Islet precursor cell (in vitro differentiated cells): ENCODE measurements around the gene SPECC1L.

Experiments used
- DNase-seq: peaks from one replicate; pipeline ENCODE4 v3.0.0-alpha.2; 2018

Gene SPECC1L

GRCh38 chr22:24417901-24418641 lies 147.4 kb downstream of the SPECC1L start:
- DNase-seq = no peak

- DNase-seq = no peak
Observed at GRCh38 chr22:24418786-24419474, 148.3 kb downstream of the SPECC1L start.

- DNase-seq = no peak
Observed at GRCh38 chr22:24419475-24419850, 148.8 kb downstream of the SPECC1L start.

- DNase-seq = no peak
Observed at GRCh38 chr22:24420072-24420976, 149.7 kb downstream of the SPECC1L start.

GRCh38 chr22:24420977-24421343 lies 150.3 kb downstream of the SPECC1L start:
- no peak for DNase-seq

GRCh38 chr22:24421428-24421931 lies 150.8 kb downstream of the SPECC1L start:
- peak; percentile 82 for DNase-seq

GRCh38 chr22:24422102-24422665 lies 151.6 kb downstream of the SPECC1L start:
- no peak for DNase-seq

GRCh38 chr22:24423519-24424000 lies 152.9 kb downstream of the SPECC1L start:
- peak; percentile 67 for DNase-seq

GRCh38 chr22:24424001-24424900 lies 153.6 kb downstream of the SPECC1L start:
- no peak for DNase-seq

GRCh38 chr22:24424901-24425775 lies 154.5 kb downstream of the SPECC1L start:
- DNase-seq = no peak

- no peak for DNase-seq
Observed at GRCh38 chr22:24426436-24426835, 155.8 kb downstream of the SPECC1L start.

GRCh38 chr22:24426851-24427499 lies 156.3 kb downstream of the SPECC1L start:
- DNase-seq = no peak

- DNase-seq = no peak
Observed at GRCh38 chr22:24427500-24428164, 157.0 kb downstream of the SPECC1L start, which contains the start of gene ADORA2A. TSS of gene ADORA2A (plus strand) at chr22:24427599. CDS start at chr22:24433405, 5,806 bp downstream.

- DNase-seq = no peak
Observed at GRCh38 chr22:24428751-24429410, 158.2 kb downstream of the SPECC1L start.

GRCh38 chr22:24429411-24430365 lies 159.1 kb downstream of the SPECC1L start:
- DNase-seq = no peak

- no peak for DNase-seq
Observed at GRCh38 chr22:24430431-24431308, 160.0 kb downstream of the SPECC1L start.
